Activated effector memory CD4-positive, alpha-beta T cell treated with anti-CD3 and anti-CD28 coated beads, Interleukin-2, amount 50 U/mL, for 16 hours (primary cell): ENCODE results near the gene HIP1.

Experiments
- DNase-seq: peaks from one replicate; pipeline ENCODE4 v3.0.0-alpha.2; 2020

HIP1 gene

GRCh38 chr7:75485355-75485978 lies 253.3 kb downstream of the HIP1 start:
- peak; percentile 65 for DNase-seq
